ENCODE results near the gene PTPRJ. TPM values are rescaled to one million over a fixed set of nuclear protein-coding genes. Genes with fewer than 3 reads are reported as not detected.

PTPRJ gene
- total and polyA plus RNA-seq, 9 of the 15 experiments (the other 6 are each of a cell fraction or from before 2014, with no cell fraction given) = 0.56 to 10.7 (median 4.8) TPM

DNA sequence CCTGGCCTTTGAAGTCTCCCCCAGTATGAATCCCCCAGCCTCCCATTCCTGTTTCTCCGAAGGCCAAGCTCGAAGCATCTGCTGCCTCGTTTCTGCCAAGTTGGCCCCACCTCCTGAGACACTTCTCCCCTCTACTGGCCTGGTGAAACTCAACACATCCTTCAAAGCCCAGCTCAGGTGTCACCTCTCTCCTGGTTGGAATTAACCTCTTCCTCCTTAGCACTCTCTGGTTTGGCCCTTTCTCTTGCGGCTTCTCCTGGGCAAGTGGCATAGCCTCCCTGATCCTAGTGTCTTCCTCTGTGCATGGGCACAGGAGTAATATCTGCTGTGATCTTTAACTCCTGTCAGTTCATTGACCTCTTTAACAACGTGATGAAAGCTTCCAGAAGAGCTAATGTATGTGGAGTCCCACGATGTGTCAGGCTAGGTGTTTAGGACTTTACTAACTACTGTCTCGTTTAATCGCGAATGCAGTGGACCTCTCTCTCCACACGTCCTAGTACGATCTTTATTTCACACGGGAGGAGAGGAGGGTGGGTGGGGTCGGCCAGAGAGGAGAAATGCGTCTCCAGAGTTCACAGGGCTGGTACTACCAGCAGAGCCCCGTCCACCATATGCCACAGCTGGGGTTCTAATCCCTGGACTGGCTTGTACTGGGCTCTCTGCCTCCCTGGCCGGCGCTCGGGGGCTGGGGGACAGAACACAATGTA is 826 bp upstream of the PTPRJ start:
- in situ Hi-C loops (cut with MboI) = no loop called here
- Histone ChIP-seq H2AFZ (ENCODE audit: low read depth, low read length) (peak overlapping the region; percentile 76), H3K9me3 (replicated peaks; ENCODE audit: control insufficient read depth, insufficient read depth, low read depth, low read length) (no peaks in the 10 kb centered on the region), H3K4me1 (replicated peaks in 1 of 2; ENCODE audit: control insufficient read depth in 2 of 2, insufficient read depth in 2 of 2, low read length in 2 of 2) (peaks cover 26 to 28% of the 10 kb centered on the region in 2 experiments), H3K27ac (ENCODE audit: extremely low read depth, low read depth, low read length) (no peak overlapping the region), H4K20me1 (replicated peaks; ENCODE audit: control insufficient read depth, insufficient read depth, low read length) (no peaks in the 10 kb centered on the region), H3K79me2 (ENCODE audit: control insufficient read depth, insufficient read depth, low read length) (peaks cover 23% of the 10 kb centered on the region; the same call in 2 of the 3 replicates), H3K9me1 (ENCODE audit: control insufficient read depth, insufficient read depth, low read length) (no peaks in the 10 kb centered on the region), H3K27me3 (ENCODE audit: control insufficient read depth in 2 of 2, insufficient read depth in 2 of 2, low read length in 2 of 2) (peaks cover 0 to 2% of the 10 kb centered on the region in 2 experiments; a peak in 1 of 5 replicates), H3K36me3 (ENCODE audit: control insufficient read depth, insufficient read depth, low read length) (0 out of 3 replicates have a peak, but pooled peaks cover 6% of the 10 kb centered on the region), H3K4me3 (peak overlapping the region; percentile 61), H3K9ac (ENCODE audit: insufficient read depth in 1 of 2, low read depth in 2 of 2, low read length in 2 of 2) (peak overlapping the region; percentile 4 to 91; a peak in 2 of 4 replicates), H3K4me2 (ENCODE audit: insufficient read depth, low read length) (peak overlapping the region; percentile 50; the same call in 1 of the 2 replicates)
- CTCF ChIA-PET (ENCODE audit: low intra/inter-chr PET ratio) = no interaction called here
- no TSS peak for BruUV-seq (replicated peaks)
- POLR2A ChIA-PET = interaction anchor here (0.5 to 1.3 kb wide), 3 partner anchors 32 to 184 kb away, joined by 3 to 4 read pairs (median 4); no protein-coding TSS in a partner anchor
- intact Hi-C loops (cut with micrococcal nuclease) = loop anchor here (5.0 kb wide), 1 partner anchor 128 kb away; no protein-coding TSS in a partner anchor
- ATAC-seq (peak; percentile 5), DNase-seq (ENCODE audit: extremely low read depth in 1 of 4, low spot score in 3 of 4) (no peak), FAIRE-seq (peak; percentile 67)
- WGBS (ENCODE audit: insufficient coverage, low coverage, missing lambda C conversion rate) = 31% methylated on average over 18 of the region's 18 CpGs
- TF ChIP-seq SMARCA5 (IDR thresholded peaks at IDR 0.05) (no peak), KLF1 (tag; IDR thresholded peaks at IDR 0.05) (no peak), MBD2 (IDR thresholded peaks at IDR 0.05; ENCODE audit: borderline replicate concordance, low read depth) (0 out of 2 replicates have a peak, but pooled peaks have one; percentile 13), ZNF175 (CRISPR knock-in tag; IDR thresholded peaks at IDR 0.05; ENCODE audit: low read depth) (no peak), CBX8 (IDR thresholded peaks at IDR 0.05; ENCODE audit: borderline replicate concordance, extremely low read depth, low read depth, low read length, poor library complexity, severe bottlenecking) (no peak), ZNF696 (CRISPR knock-in tag; conservative IDR thresholded peaks at IDR 0.05) (no peak), ZNF583 (CRISPR knock-in tag; IDR thresholded peaks at IDR 0.05) (peak; percentile 26; the same call in 1 of the 2 replicates), RBFOX2 (IDR thresholded peaks at IDR 0.05; ENCODE audit: low read depth, low read length) (no peak), RBM14 (IDR thresholded peaks at IDR 0.05; ENCODE audit: borderline replicate concordance, insufficient read depth, low read depth, low read length) (no peak)
- TF ChIP-seq, protein P1, sequence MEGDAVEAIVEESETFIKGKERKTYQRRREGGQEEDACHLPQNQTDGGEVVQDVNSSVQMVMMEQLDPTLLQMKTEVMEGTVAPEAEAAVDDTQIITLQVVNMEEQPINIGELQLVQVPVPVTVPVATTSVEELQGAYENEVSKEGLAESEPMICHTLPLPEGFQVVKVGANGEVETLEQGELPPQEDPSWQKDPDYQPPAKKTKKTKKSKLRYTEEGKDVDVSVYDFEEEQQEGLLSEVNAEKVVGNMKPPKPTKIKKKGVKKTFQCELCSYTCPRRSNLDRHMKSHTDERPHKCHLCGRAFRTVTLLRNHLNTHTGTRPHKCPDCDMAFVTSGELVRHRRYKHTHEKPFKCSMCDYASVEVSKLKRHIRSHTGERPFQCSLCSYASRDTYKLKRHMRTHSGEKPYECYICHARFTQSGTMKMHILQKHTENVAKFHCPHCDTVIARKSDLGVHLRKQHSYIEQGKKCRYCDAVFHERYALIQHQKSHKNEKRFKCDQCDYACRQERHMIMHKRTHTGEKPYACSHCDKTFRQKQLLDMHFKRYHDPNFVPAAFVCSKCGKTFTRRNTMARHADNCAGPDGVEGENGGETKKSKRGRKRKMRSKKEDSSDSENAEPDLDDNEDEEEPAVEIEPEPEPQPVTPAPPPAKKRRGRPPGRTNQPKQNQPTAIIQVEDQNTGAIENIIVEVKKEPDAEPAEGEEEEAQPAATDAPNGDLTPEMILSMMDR (IDR thresholded peaks at IDR 0.05 in 2 of 3, conservative IDR thresholded peaks at IDR 0.05 in 1 of 3; ENCODE audit: insufficient read depth in 2 of 3, low read depth in 1 of 3, low read length in 3 of 3) = 0 out of 6 replicates have a peak, but pooled peaks of 2 of the 3 experiments have one; percentile 20 to 23
- TF ChIP-seq, protein P2, sequence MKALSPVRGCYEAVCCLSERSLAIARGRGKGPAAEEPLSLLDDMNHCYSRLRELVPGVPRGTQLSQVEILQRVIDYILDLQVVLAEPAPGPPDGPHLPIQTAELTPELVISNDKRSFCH (CRISPR knock-in tag; IDR thresholded peaks at IDR 0.05) = no peak
- TF ChIP-seq, protein P2 (tag; IDR thresholded peaks at IDR 0.05) = no peak
- TF ChIP-seq, protein P3, sequence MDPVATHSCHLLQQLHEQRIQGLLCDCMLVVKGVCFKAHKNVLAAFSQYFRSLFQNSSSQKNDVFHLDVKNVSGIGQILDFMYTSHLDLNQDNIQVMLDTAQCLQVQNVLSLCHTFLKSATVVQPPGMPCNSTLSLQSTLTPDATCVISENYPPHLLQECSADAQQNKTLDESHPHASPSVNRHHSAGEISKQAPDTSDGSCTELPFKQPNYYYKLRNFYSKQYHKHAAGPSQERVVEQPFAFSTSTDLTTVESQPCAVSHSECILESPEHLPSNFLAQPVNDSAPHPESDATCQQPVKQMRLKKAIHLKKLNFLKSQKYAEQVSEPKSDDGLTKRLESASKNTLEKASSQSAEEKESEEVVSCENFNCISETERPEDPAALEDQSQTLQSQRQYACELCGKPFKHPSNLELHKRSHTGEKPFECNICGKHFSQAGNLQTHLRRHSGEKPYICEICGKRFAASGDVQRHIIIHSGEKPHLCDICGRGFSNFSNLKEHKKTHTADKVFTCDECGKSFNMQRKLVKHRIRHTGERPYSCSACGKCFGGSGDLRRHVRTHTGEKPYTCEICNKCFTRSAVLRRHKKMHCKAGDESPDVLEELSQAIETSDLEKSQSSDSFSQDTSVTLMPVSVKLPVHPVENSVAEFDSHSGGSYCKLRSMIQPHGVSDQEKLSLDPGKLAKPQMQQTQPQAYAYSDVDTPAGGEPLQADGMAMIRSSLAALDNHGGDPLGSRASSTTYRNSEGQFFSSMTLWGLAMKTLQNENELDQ (CRISPR knock-in tag; IDR thresholded peaks at IDR 0.05; ENCODE audit: borderline replicate concordance) = no peak
- TF ChIP-seq, protein P4, sequence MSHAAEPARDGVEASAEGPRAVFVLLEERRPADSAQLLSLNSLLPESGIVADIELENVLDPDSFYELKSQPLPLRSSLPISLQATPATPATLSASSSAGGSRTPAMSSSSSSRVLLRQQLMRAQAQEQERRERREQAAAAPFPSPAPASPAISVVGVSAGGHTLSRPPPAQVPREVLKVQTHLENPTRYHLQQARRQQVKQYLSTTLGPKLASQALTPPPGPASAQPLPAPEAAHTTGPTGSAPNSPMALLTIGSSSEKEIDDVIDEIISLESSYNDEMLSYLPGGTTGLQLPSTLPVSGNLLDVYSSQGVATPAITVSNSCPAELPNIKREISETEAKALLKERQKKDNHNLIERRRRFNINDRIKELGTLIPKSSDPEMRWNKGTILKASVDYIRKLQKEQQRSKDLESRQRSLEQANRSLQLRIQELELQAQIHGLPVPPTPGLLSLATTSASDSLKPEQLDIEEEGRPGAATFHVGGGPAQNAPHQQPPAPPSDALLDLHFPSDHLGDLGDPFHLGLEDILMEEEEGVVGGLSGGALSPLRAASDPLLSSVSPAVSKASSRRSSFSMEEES (CRISPR knock-in tag; IDR thresholded peaks at IDR 0.05) = no peak

Measured in K562 (cell line).